HEK293 (cell line): Measurements from ENCODE around the gene PTPMT1.

Experiments used
- CTCF ChIA-PET: fragments of 350-600 bp; formaldehyde crosslinking; extraction: SDS; loops from one replicate; lab custom pipeline; 2021; ENCODE audit warnings: antibody characterized with exemption; lab: Yijun Ruan, JAX
- POLR2A ChIA-PET: fragments of 300-600 bp; formaldehyde crosslinking; extraction: SDS; loops from one replicate; lab custom pipeline; 2020; ENCODE audit warnings: antibody characterized with exemption, inconsistent platforms; lab: Yijun Ruan, JAX
- H3K27ac ChIP-seq: fragments of 200-500 bp; sonication (Bioruptor generic); 2 replicates; pipeline ENCODE4 v1.5.1; 2014; ENCODE audit warnings: low read depth, low read length, control low read depth, inconsistent platforms; ENCODE audit errors: extremely low read depth
- H3K36me3 ChIP-seq, 2 experiments: fragments of 200-500 bp in 1 of 2; sonication (Bioruptor generic) in 1 of 2; 1 replicate in 1 of 2; 2 replicates in 1 of 2; pipeline ENCODE4 v1.5.1; 2014 to 2017; ENCODE audit warnings: inconsistent platforms in 2 of 2, low read length in 2 of 2; ENCODE audit not compliant: control insufficient read depth in 2 of 2, insufficient read depth in 1 of 2
- H3K4me1 ChIP-seq: fragments of 200-500 bp; sonication (Bioruptor generic); 2 replicates; pipeline ENCODE4 v1.5.1; 2014; ENCODE audit warnings: mild to moderate bottlenecking, low read length, inconsistent platforms; ENCODE audit not compliant: control insufficient read depth, insufficient read depth
- H3K4me3 ChIP-seq: 2 replicates; pipeline ENCODE4 v1.5.1; 2011; ENCODE audit warnings: low read depth, mild to moderate bottlenecking, control low read depth, low read length, moderate library complexity
- H3K9me3 ChIP-seq: fragments of 200-500 bp; sonication (Bioruptor generic); 2 replicates; pipeline ENCODE4 v1.5.1; 2014; ENCODE audit warnings: low read depth, low read length, inconsistent platforms; ENCODE audit not compliant: control insufficient read depth, insufficient read depth
- EGR2 ChIP-seq: fragments of 450-650 bp; formaldehyde crosslinking; IDR thresholded peaks from 2 replicates; pipeline ENCODE4 v1.5.1; 2016; ENCODE audit warnings: low read depth, missing biosample characterization, missing genetic modification characterization
- HIC1 ChIP-seq: fragments of 450-650 bp; formaldehyde crosslinking; IDR thresholded peaks from 2 replicates; pipeline ENCODE4 v1.5.1; 2016; ENCODE audit warnings: missing biosample characterization, missing genetic modification characterization
- HOXD13 ChIP-seq: sonication (generic); formaldehyde crosslinking; IDR thresholded peaks from 2 replicates; pipeline ENCODE4 v1.8.0; 2022; ENCODE audit warnings: missing genetic modification reagents, borderline replicate concordance
- PRDM10 ChIP-seq: fragments of 450-650 bp; formaldehyde crosslinking; IDR thresholded peaks from 2 replicates; pipeline ENCODE4 v1.5.1; 2016; ENCODE audit warnings: missing biosample characterization, missing genetic modification characterization
- ZBTB20 ChIP-seq: fragments of 450-650 bp; formaldehyde crosslinking; IDR thresholded peaks from 2 replicates; pipeline ENCODE4 v1.5.1; 2016; ENCODE audit warnings: missing biosample characterization, missing genetic modification characterization
- ZFHX2 ChIP-seq: fragments of 450-650 bp; formaldehyde crosslinking; conservative IDR thresholded peaks from 2 replicates; pipeline ENCODE4 v1.5.1; 2016; ENCODE audit warnings: missing biosample characterization, missing genetic modification characterization
- ZNF133 ChIP-seq: fragments of 450-650 bp; formaldehyde crosslinking; IDR thresholded peaks from 2 replicates; pipeline ENCODE4 v1.5.1; 2016; ENCODE audit warnings: missing biosample characterization, missing genetic modification characterization
- ZNF169 ChIP-seq: fragments of 450-650 bp; formaldehyde crosslinking; IDR thresholded peaks from 2 replicates; pipeline ENCODE4 v1.5.1; 2016; ENCODE audit warnings: missing biosample characterization, missing genetic modification characterization
- ZNF350 ChIP-seq: fragments of 450-650 bp; formaldehyde crosslinking; IDR thresholded peaks from 2 replicates; pipeline ENCODE4 v1.5.0; 2017; ENCODE audit warnings: missing biosample characterization, mild to moderate bottlenecking, missing genetic modification characterization
- ZNF37A ChIP-seq: fragments of 450-650 bp; IDR thresholded peaks from 2 replicates; pipeline ENCODE4 v1.5.1; 2018; ENCODE audit warnings: missing biosample characterization, missing genetic modification characterization
- ZNF426 ChIP-seq: fragments of 450-650 bp; formaldehyde crosslinking; IDR thresholded peaks from 2 replicates; pipeline ENCODE4 v1.5.1; 2017; ENCODE audit warnings: missing biosample characterization, missing genetic modification characterization, mild to moderate bottlenecking, inconsistent platforms, moderate library complexity
- ZNF514 ChIP-seq: fragments of 450-650 bp; formaldehyde crosslinking; IDR thresholded peaks from 2 replicates; pipeline ENCODE4 v1.5.1; 2016; ENCODE audit warnings: missing biosample characterization, missing genetic modification characterization
- ZNF629 ChIP-seq: fragments of 450-650 bp; formaldehyde crosslinking; IDR thresholded peaks from 2 replicates; pipeline ENCODE4 v1.5.1; 2017; ENCODE audit warnings: missing biosample characterization, missing genetic modification characterization
- ZNF785 ChIP-seq: fragments of 450-650 bp; formaldehyde crosslinking; IDR thresholded peaks from 2 replicates; pipeline ENCODE4 v1.5.1; 2016; ENCODE audit warnings: missing biosample characterization, missing genetic modification characterization
- ZNF791 ChIP-seq: fragments of 450-650 bp; formaldehyde crosslinking; IDR thresholded peaks from 2 replicates; pipeline ENCODE4 v1.5.1; 2016; ENCODE audit warnings: missing biosample characterization, missing genetic modification characterization
- TF ChIP-seq, protein P1 (sequence below): fragments of 450-650 bp; formaldehyde crosslinking; IDR thresholded peaks from 2 replicates; pipeline ENCODE4 v1.5.1; 2016; ENCODE audit warnings: missing biosample characterization, missing genetic modification characterization
- TF ChIP-seq, protein P2 (sequence below): fragments of 450-650 bp; formaldehyde crosslinking; IDR thresholded peaks from 2 replicates; pipeline ENCODE4 v1.5.1; 2016; ENCODE audit warnings: missing biosample characterization, missing genetic modification characterization
- TF ChIP-seq, protein P3 (sequence below): fragments of 450-650 bp; formaldehyde crosslinking; IDR thresholded peaks from 2 replicates; pipeline ENCODE4 v1.5.1; 2016; ENCODE audit warnings: missing biosample characterization, missing genetic modification characterization, low read depth
- TF ChIP-seq, protein P4 (sequence below): fragments of 450-650 bp; formaldehyde crosslinking; IDR thresholded peaks from 2 replicates; pipeline ENCODE4 v1.5.1; 2017; ENCODE audit warnings: missing biosample characterization, missing genetic modification characterization

PTPMT1 gene

GRCh38 chr11:47595029-47595428 lies 29.6 kb downstream of the PTPMT1 start:
- no peaks in the 10 kb centered on the region for H3K36me3 ChIP-seq
- no peak overlapping the region for H3K4me3 ChIP-seq
- no peak overlapping the region for H3K27ac ChIP-seq
- no peak for TF ChIP-seq ZNF629 (tag by site-specific recombination)
- TF ChIP-seq ZNF169, result no peak
- TF ChIP-seq, protein P1, sequence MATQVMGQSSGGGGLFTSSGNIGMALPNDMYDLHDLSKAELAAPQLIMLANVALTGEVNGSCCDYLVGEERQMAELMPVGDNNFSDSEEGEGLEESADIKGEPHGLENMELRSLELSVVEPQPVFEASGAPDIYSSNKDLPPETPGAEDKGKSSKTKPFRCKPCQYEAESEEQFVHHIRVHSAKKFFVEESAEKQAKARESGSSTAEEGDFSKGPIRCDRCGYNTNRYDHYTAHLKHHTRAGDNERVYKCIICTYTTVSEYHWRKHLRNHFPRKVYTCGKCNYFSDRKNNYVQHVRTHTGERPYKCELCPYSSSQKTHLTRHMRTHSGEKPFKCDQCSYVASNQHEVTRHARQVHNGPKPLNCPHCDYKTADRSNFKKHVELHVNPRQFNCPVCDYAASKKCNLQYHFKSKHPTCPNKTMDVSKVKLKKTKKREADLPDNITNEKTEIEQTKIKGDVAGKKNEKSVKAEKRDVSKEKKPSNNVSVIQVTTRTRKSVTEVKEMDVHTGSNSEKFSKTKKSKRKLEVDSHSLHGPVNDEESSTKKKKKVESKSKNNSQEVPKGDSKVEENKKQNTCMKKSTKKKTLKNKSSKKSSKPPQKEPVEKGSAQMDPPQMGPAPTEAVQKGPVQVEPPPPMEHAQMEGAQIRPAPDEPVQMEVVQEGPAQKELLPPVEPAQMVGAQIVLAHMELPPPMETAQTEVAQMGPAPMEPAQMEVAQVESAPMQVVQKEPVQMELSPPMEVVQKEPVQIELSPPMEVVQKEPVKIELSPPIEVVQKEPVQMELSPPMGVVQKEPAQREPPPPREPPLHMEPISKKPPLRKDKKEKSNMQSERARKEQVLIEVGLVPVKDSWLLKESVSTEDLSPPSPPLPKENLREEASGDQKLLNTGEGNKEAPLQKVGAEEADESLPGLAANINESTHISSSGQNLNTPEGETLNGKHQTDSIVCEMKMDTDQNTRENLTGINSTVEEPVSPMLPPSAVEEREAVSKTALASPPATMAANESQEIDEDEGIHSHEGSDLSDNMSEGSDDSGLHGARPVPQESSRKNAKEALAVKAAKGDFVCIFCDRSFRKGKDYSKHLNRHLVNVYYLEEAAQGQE (tag by site-specific recombination), result no peak
- TF ChIP-seq ZNF426 (tag by site-specific recombination), result no peak
- no peak for TF ChIP-seq ZNF791 (tag by site-specific recombination)
- TF ChIP-seq ZNF514 (tag by site-specific recombination), result no peak
- TF ChIP-seq ZBTB20 (tag by site-specific recombination), result no peak
- TF ChIP-seq ZNF350 (tag by site-specific recombination), result no peak
- TF ChIP-seq ZNF133 (tag by site-specific recombination), result no peak
- TF ChIP-seq HOXD13 (CRISPR knock-in tag), result no peak
- TF ChIP-seq, protein P2, sequence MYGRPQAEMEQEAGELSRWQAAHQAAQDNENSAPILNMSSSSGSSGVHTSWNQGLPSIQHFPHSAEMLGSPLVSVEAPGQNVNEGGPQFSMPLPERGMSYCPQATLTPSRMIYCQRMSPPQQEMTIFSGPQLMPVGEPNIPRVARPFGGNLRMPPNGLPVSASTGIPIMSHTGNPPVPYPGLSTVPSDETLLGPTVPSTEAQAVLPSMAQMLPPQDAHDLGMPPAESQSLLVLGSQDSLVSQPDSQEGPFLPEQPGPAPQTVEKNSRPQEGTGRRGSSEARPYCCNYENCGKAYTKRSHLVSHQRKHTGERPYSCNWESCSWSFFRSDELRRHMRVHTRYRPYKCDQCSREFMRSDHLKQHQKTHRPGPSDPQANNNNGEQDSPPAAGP (tag by site-specific recombination), result no peak
- no peak for TF ChIP-seq ZNF785
- TF ChIP-seq HIC1 (tag by site-specific recombination), result no peak
- TF ChIP-seq, protein P3, sequence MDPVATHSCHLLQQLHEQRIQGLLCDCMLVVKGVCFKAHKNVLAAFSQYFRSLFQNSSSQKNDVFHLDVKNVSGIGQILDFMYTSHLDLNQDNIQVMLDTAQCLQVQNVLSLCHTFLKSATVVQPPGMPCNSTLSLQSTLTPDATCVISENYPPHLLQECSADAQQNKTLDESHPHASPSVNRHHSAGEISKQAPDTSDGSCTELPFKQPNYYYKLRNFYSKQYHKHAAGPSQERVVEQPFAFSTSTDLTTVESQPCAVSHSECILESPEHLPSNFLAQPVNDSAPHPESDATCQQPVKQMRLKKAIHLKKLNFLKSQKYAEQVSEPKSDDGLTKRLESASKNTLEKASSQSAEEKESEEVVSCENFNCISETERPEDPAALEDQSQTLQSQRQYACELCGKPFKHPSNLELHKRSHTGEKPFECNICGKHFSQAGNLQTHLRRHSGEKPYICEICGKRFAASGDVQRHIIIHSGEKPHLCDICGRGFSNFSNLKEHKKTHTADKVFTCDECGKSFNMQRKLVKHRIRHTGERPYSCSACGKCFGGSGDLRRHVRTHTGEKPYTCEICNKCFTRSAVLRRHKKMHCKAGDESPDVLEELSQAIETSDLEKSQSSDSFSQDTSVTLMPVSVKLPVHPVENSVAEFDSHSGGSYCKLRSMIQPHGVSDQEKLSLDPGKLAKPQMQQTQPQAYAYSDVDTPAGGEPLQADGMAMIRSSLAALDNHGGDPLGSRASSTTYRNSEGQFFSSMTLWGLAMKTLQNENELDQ (tag by site-specific recombination), result no peak
- POLR2A ChIA-PET, result interaction anchor here (0.5 to 0.7 kb wide), 3 partner anchors 9 to 684 kb away, joined by 4 to 7 read pairs (median 7); no protein-coding TSS in a partner anchor
- no peaks in the 10 kb centered on the region for H3K4me1 ChIP-seq
- H3K9me3 ChIP-seq, result no peaks in the 10 kb centered on the region
- CTCF ChIA-PET, result no interaction called here

DNA sequence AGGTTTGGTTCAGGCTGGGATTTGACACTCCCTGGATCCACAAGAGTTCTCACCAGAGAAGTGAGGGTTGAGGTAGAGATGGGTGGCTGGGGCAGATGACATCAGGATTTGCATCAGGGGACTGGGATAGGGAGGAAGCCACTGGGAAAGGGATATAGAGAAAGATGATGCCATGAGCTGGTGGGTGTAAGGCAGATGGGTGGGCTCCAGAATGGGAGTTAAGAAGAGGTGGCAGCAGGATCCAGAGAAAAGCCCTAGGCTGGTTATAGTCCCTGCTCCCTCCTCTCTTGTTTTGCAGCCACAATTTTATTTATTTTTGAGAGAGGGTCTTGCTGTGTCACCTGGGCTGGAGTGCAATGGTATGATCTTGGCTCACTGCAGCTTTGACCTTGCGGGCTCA lies 30.6 kb downstream of the PTPMT1 start:
- ChIA-PET CTCF (interaction anchor here (1.0 kb wide), 1 partner anchor 33 kb away, joined by 3 read pairs; no protein-coding TSS in a partner anchor), POLR2A (interaction anchor here (0.7 to 1.2 kb wide), 2 partner anchors 10 to 685 kb away, joined by 3 to 7 read pairs; no protein-coding TSS in a partner anchor)

More for the DNA sequence above, 30.6 kb downstream of the PTPMT1 start:
- no peak overlapping the region for H3K27ac ChIP-seq
- TF ChIP-seq PRDM10 (peak; percentile 88), EGR2 (tag by site-specific recombination) (peak; percentile 68), ZFHX2 (tag by site-specific recombination) (peak; percentile 51; the same call in 1 of the 2 replicates), ZNF37A (tag by site-specific recombination) (no peak)
- TF ChIP-seq, protein P4, sequence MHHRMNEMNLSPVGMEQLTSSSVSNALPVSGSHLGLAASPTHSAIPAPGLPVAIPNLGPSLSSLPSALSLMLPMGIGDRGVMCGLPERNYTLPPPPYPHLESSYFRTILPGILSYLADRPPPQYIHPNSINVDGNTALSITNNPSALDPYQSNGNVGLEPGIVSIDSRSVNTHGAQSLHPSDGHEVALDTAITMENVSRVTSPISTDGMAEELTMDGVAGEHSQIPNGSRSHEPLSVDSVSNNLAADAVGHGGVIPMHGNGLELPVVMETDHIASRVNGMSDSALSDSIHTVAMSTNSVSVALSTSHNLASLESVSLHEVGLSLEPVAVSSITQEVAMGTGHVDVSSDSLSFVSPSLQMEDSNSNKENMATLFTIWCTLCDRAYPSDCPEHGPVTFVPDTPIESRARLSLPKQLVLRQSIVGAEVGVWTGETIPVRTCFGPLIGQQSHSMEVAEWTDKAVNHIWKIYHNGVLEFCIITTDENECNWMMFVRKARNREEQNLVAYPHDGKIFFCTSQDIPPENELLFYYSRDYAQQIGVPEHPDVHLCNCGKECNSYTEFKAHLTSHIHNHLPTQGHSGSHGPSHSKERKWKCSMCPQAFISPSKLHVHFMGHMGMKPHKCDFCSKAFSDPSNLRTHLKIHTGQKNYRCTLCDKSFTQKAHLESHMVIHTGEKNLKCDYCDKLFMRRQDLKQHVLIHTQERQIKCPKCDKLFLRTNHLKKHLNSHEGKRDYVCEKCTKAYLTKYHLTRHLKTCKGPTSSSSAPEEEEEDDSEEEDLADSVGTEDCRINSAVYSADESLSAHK, result no peak
- H3K4me3 ChIP-seq, result no peak overlapping the region
- H3K36me3 ChIP-seq, result no peaks in the 10 kb centered on the region
- H3K4me1 ChIP-seq, result no peaks in the 10 kb centered on the region
- no peaks in the 10 kb centered on the region for H3K9me3 ChIP-seq
